Spleen (tissue), 11 donors: ENCODE measurements around the gene PGBD5. TPM values are rescaled to one million over a fixed set of nuclear protein-coding genes. Genes with fewer than 3 reads are reported as not detected.
A peak's percentile ranks its signal among the peaks of the same experiment; 100 is the strongest.

ENCODE experiments used
- DNase-seq: peaks from one replicate; pipeline ENCODE4 v3.0.0-alpha.2; 2020
- H3K27ac ChIP-seq, 8 donors: fragments of 200-600 bp; sonication (generic) in 7 of 8; 1 replicate in 4 of 8; 2 replicates in 4 of 8; pipeline versions ENCODE4 v1.5.0 to v1.8.0; 2016 to 2021; ENCODE audit warnings: inconsistent platforms in 4 of 8, mild to moderate bottlenecking in 4 of 8, moderate library complexity in 1 of 8
- H3K27me3 ChIP-seq, 7 donors: fragments of 200-600 bp; sonication (generic) in 6 of 7; replicated peaks in 1 of 7; 1 replicate in 4 of 7; 2 replicates in 3 of 7; pipeline versions ENCODE4 v1.5.0 to v1.8.0; 2016 to 2021; ENCODE audit warnings: inconsistent platforms in 3 of 7, mild to moderate bottlenecking in 1 of 7
- H3K36me3 ChIP-seq, 6 donors: fragments of 200-600 bp; sonication (generic) in 5 of 6; 1 replicate in 4 of 6; 2 replicates in 2 of 6; pipeline versions ENCODE4 v1.5.0 to v1.8.0; 2016 to 2021; ENCODE audit warnings: inconsistent platforms in 2 of 6
- H3K4me1 ChIP-seq, 6 donors: fragments of 200-600 bp; sonication (generic) in 5 of 6; 1 replicate in 3 of 6; 2 replicates in 3 of 6; pipeline versions ENCODE4 v1.5.0 to v1.8.0; 2016 to 2021; ENCODE audit warnings: inconsistent platforms in 3 of 6
- H3K4me3 ChIP-seq, 8 donors: fragments of 200-600 bp; sonication (generic) in 7 of 8; 1 replicate in 4 of 8; 2 replicates in 4 of 8; pipeline versions ENCODE4 v1.5.0 to v1.8.0; 2016 to 2021; ENCODE audit warnings: inconsistent platforms in 4 of 8, mild to moderate bottlenecking in 4 of 8, moderate library complexity in 2 of 8
- H3K9me3 ChIP-seq, 8 donors: fragments of 200-600 bp; sonication (generic) in 7 of 8; 1 replicate in 4 of 8; 2 replicates in 4 of 8; pipeline versions ENCODE4 v1.5.0 to v1.8.0; 2016 to 2021; ENCODE audit warnings: inconsistent platforms in 4 of 8
- POLR2A ChIP-seq, 3 donors: fragments of 450-650 bp; IDR thresholded peaks; one replicate each; pipeline ENCODE4 v1.5.1; 2017; ENCODE audit warnings: antibody characterized with exemption in 3 of 3, mild to moderate bottlenecking in 1 of 3
- POLR2AphosphoS5 ChIP-seq, 3 donors: sonication (generic); formaldehyde crosslinking; IDR thresholded peaks; one replicate each; pipeline ENCODE4 v1.5.1; 2017; ENCODE audit warnings: antibody characterized with exemption in 3 of 3
- WGBS, 5 donors: extraction: QIAGEN DNeasy Blood & Tissue Kit in 3 of 5; methylation state at CpG; one replicate each; pipeline versions ENCODE4 v1.1.5 to v1.1.7; 2013 to 2018; 5-methylcytosine and 5-hydroxymethylcytosine counted together
- intact Hi-C: fragments of 100-400 bp; cut with DNase I; formaldehyde crosslinking; loops from one replicate; pipeline ENCODE4 v1.15.0; 2023; ENCODE audit warnings: low total_unique reads
- polyA plus RNA-seq, 3 donors: library from polyadenylated mRNA; stranded (reverse); fragments of 200-250 nt; gene quantifications; one replicate each; pipeline ENCODE4 v1.2.1, GENCODE V29; 2013
- total RNA-seq, 7 donors: library from RNA; depleted of rRNA in 3 of 7; stranded (reverse); fragments of >200 nt in 3 of 7; fragmentation: NEBNext Ultra II Directional in 4 of 7; extraction: Animal tissue kit (Norgen Biotek cat#: 25700) in 4 of 7; gene quantifications; one replicate each; pipeline versions ENCODE4 v1.1.0 to v1.2.1, GENCODE V29; 2016 to 2021
- TF ChIP-seq, protein P1 (sequence below), 11 experiments: fragments of 200-600 bp in 7 of 11; fragments of 450-650 bp in 4 of 11; sonication (generic) in 4 of 11; IDR thresholded peaks in 8 of 11; conservative IDR thresholded peaks in 3 of 11; 1 replicate in 7 of 11; 2 replicates in 4 of 11; pipeline versions ENCODE4 v1.4.0 to v1.8.0; 2016 to 2021; ENCODE audit warnings: antibody characterized with exemption in 11 of 11, inconsistent platforms in 4 of 11, mild to moderate bottlenecking in 1 of 11
- donor health status: healthy with polysubstance abuse.
- donor health status: DM: no; HTN: no; CAD: no; lungs with moderate emphysema.
- donor health status: DM: no; HTN: no; CAD: no.
- donor health status: Bipolar disorder and iron deficiency.
- donor health status: healthy.
- donor health status: DM: no; HTN: no; CAD: no.
- donor health status: DM: yes; HTN: yes; CAD: no.

The PGBD5 gene
- total and polyA plus RNA-seq, 10 donors = 0.07 to 6.7 (median 3.0) TPM

DNA sequence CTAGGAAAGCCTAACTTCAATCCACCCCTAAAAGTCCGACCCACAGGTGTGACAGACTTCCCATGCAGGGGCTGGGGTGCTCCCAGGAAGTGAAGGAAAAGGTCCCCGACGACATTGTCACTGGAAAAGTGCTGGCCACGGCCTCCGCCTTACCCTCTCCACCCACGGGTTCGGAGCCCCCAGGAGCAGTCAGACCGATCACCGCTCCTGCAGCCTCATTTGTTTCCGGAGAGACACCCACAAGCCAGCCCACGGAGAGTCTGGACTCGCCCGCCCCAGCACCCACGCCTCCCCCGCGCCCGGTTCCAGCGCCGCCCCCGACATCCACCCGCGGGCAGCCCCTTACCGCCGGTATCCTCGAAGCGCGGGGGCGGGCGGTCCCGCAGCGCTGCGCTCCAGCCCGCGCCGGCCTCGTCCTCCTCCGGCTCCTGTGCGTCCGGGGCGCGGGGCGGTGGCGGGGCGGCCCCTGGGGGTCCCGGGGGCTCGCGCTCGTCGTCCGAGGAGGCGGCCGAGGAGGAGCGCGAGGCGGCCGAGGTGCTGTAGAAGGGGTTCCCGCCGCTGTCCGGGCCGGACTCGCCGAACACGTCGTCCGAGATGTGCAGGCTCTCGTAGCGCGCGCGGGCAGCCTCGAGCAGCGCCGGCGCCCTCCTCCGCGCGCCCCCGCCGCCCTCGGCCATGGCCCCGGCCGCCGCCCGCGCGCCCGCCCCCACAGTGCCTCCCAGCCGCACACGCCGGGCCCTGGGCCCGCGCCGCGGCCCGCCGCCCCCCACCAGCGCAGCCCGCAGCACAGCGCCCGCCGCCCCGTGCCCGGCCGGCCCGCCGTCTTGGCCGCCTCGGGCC, 660 bp downstream of the PGBD5 start:
- Histone ChIP-seq H3K4me3 (peak overlapping the region; percentile 9 to 79 (median 22)), H3K27me3 (peaks cover 0 to 94% (median 44%) of the 10 kb centered on the region in 7 donors), H3K4me1 (peaks cover 0 to 23% (median 16%) of the 10 kb centered on the region in 6 donors), H3K9me3 (peaks cover 0 to 6% (median under 1%) of the 10 kb centered on the region in 8 donors), H3K27ac (no peak overlapping the region), H3K36me3 (no peaks in the 10 kb centered on the region)
- intact Hi-C loops = no loop called here
- 0 to 2% (median 1%) methylated on average over 7 to 108 of the region's 108 CpGs for WGBS, 5 donors
- TF ChIP-seq, protein P1, sequence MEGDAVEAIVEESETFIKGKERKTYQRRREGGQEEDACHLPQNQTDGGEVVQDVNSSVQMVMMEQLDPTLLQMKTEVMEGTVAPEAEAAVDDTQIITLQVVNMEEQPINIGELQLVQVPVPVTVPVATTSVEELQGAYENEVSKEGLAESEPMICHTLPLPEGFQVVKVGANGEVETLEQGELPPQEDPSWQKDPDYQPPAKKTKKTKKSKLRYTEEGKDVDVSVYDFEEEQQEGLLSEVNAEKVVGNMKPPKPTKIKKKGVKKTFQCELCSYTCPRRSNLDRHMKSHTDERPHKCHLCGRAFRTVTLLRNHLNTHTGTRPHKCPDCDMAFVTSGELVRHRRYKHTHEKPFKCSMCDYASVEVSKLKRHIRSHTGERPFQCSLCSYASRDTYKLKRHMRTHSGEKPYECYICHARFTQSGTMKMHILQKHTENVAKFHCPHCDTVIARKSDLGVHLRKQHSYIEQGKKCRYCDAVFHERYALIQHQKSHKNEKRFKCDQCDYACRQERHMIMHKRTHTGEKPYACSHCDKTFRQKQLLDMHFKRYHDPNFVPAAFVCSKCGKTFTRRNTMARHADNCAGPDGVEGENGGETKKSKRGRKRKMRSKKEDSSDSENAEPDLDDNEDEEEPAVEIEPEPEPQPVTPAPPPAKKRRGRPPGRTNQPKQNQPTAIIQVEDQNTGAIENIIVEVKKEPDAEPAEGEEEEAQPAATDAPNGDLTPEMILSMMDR (IDR thresholded peaks at IDR 0.05 in 8 of 11, conservative IDR thresholded peaks at IDR 0.05 in 3 of 11) = no peak
- TF ChIP-seq POLR2A (IDR thresholded peaks at IDR 0.05) (no peak), POLR2AphosphoS5 (IDR thresholded peaks at IDR 0.05) (no peak)
- no peak for DNase-seq

DNA sequence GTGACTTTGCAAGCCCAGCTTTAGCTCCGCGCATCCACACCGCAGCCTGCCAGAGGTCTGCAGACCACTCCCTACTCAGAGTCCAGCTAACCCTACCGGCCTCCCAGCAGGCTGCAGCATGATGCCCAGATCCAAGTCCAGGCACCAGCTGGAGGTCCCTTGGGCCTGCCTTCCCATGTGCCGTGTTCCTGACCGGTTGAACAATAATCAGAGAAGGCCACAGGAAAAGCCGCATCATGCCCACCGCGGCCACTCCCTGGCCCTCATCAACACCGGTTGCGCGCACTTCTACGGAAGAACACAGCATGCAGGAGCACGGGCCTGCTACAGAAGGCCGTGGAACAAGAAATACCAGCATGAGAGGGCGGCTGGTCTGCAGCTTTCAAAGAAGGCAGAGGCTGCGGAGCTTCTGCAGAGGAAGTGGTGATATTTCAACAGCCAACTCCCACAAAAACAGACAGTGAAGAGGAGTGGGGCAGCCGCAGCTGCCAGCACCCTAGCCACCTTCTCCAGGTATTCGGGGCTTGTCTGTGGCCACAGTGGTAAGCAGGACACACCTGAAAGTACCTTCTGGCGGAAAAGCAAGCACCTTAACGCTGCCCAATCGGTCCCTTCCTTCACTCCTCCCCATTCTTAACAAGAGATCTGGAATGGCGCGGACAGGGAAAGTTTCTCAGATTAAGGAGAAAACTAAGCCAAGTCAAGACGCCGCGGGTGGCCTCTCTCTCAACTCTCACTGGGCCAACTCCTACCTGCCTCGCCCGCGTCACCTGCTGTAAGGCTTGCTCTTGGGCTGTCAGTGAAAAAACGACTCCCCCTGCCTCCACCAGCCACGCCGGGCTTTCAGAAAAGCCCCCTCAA, 1.5 kb downstream of the PGBD5 start:
- TF ChIP-seq, protein P1 (IDR thresholded peaks at IDR 0.05 in 8 of 11, conservative IDR thresholded peaks at IDR 0.05 in 3 of 11) = no peak
- TF ChIP-seq POLR2AphosphoS5 (IDR thresholded peaks at IDR 0.05) (no peak), POLR2A (IDR thresholded peaks at IDR 0.05) (no peak)
- Histone ChIP-seq H3K27me3 (peaks cover 0 to 96% (median 44%) of the 10 kb centered on the region in 7 donors), H3K9me3 (peaks cover 0 to 14% (median 5%) of the 10 kb centered on the region in 8 donors), H3K4me1 (peaks cover 0 to 23% (median 16%) of the 10 kb centered on the region in 6 donors), H3K4me3 (peak overlapping the region in 7 of 8 donors; percentile 9 to 79 (median 23)), H3K36me3 (no peaks in the 10 kb centered on the region), H3K27ac (no peak overlapping the region)
- 11 to 13% (median 12%) methylated on average over 24 to 33 of the region's 33 CpGs for WGBS, 5 donors
- intact Hi-C loops = no loop called here
- no peak for DNase-seq

DNA sequence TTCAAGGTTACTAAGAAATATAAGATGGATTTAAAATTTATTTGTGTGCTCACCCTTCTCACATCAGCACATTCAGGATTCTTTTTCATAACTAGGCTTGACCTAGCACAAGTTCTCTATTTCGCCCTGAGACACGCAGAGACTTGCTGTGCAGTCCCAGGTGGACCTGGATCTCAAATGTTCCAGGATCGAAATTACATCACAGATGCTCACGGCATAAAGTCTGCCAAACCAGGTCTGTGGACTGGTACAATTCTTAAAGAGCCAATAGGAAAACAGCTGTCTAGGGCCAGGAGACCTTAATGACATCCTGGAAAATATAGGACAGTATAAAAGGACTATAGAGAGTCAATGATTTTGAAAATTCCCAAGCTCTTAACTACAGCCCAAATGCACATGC, 2.2 kb downstream of the PGBD5 start:
- Histone ChIP-seq H3K9me3 (peaks cover 0 to 14% (median 5%) of the 10 kb centered on the region in 8 donors), H3K36me3 (no peaks in the 10 kb centered on the region), H3K4me3 (peak overlapping the region in 2 of 8 donors; percentile 42 to 79), H3K27me3 (peaks cover 0 to 96% (median 44%) of the 10 kb centered on the region in 7 donors), H3K4me1 (peaks cover 0 to 23% (median 16%) of the 10 kb centered on the region in 6 donors), H3K27ac (no peak overlapping the region)
- 74 to 89% (median 83%) methylated on average over 4 of the region's 4 CpGs for WGBS, 5 donors
- DNase-seq = no peak
- TF ChIP-seq, protein P1 (IDR thresholded peaks at IDR 0.05 in 8 of 11, conservative IDR thresholded peaks at IDR 0.05 in 3 of 11) = no peak
- TF ChIP-seq POLR2AphosphoS5 (IDR thresholded peaks at IDR 0.05) (no peak), POLR2A (IDR thresholded peaks at IDR 0.05) (no peak)
- intact Hi-C loops = no loop called here
